BE2C (cell line): ENCODE data around the gene USH1C.

Source experiments
- DNase-seq: peaks from one replicate; pipeline ENCODE4 v3.0.0-alpha.2; 2020
- H3K27me3 ChIP-seq: fragments of 250-450 bp; sonication (Bioruptor Pico); 2 replicates; pipeline ENCODE4 v1.5.1; 2020; ENCODE audit warnings: mild to moderate bottlenecking
- H3K36me3 ChIP-seq: fragments of 250-450 bp; sonication (Bioruptor Pico); 2 replicates; pipeline ENCODE4 v1.5.1; 2020; ENCODE audit warnings: mild to moderate bottlenecking
- H3K4me1 ChIP-seq: fragments of 250-450 bp; sonication (Bioruptor Pico); 2 replicates; pipeline ENCODE4 v1.5.1; 2020
- H3K4me3 ChIP-seq: 2 replicates; pipeline ENCODE4 v1.5.1; 2011; ENCODE audit warnings: low read depth, low read length
- H3K9me3 ChIP-seq: fragments of 250-450 bp; sonication (Bioruptor Pico); 2 replicates; pipeline ENCODE4 v1.5.1; 2020
- TF ChIP-seq, protein P1 (sequence below): IDR thresholded peaks from 2 replicates; pipeline ENCODE4 v1.5.1; 2012; ENCODE audit warnings: mild to moderate bottlenecking, low read depth, low read length

USH1C gene

DNA sequence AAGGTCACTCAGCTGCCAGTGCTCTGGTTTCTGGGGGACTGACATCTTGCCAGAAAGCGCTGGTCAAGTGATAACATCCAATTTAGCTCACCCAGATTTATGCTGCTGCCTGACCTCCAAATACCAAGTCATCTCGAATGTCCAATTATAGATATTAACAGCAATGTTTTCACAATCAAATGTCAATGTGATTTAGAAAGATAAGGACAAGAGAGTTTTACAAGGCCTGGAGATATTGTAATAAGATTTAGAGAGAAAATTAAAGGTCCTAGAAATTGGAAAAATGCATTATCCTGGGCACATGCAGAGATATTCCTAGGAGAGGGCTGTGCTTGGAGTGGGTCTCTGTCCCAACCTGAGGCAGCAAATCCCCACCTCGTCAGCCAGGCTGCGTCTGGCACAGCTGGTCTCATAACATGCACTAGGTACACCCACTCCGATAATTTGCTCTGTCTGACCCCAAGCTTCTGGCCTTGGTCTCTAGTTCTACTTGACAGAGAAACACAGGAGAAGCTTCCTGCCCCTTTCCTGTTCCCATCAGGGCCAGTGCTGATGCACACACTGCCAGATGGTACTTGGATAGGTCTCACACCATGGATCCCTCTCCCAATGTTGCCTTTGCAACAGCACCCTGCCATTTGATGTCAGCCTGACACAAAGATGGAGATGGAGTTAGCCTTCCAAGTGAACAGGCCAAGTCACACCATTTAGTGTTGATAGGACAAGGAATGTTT lies 28.6 kb downstream of the USH1C start:
- no peaks in the 10 kb centered on the region for H3K27me3 ChIP-seq

DNA sequence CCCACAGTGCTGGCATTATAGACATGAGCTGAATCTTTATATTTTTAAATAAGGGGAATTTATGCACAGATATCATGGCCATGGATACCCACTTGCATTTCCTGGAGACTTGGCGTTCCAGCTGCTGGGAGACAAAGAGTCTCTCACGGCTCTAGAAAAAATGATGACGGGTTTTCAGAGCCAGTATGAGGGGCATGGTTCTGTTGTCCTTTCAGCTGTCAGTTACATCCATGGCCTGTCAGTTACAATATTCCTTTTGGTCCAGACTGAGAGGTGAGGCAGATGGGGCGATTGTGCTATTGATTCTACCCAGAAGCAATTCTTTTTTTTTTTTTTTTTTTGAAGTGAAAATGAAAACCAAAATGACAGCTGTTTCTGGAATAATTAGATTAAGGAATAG lies 29.7 kb downstream of the USH1C start:
- TF ChIP-seq, protein P1, sequence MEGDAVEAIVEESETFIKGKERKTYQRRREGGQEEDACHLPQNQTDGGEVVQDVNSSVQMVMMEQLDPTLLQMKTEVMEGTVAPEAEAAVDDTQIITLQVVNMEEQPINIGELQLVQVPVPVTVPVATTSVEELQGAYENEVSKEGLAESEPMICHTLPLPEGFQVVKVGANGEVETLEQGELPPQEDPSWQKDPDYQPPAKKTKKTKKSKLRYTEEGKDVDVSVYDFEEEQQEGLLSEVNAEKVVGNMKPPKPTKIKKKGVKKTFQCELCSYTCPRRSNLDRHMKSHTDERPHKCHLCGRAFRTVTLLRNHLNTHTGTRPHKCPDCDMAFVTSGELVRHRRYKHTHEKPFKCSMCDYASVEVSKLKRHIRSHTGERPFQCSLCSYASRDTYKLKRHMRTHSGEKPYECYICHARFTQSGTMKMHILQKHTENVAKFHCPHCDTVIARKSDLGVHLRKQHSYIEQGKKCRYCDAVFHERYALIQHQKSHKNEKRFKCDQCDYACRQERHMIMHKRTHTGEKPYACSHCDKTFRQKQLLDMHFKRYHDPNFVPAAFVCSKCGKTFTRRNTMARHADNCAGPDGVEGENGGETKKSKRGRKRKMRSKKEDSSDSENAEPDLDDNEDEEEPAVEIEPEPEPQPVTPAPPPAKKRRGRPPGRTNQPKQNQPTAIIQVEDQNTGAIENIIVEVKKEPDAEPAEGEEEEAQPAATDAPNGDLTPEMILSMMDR, result no peak
- DNase-seq, result no peak
- no peaks in the 10 kb centered on the region for H3K27me3 ChIP-seq
- H3K36me3 ChIP-seq, result no peaks in the 10 kb centered on the region
- H3K4me1 ChIP-seq, result no peaks in the 10 kb centered on the region
- no peak overlapping the region for H3K4me3 ChIP-seq
- H3K9me3 ChIP-seq, result no peaks in the 10 kb centered on the region

More for the DNA sequence above, 28.6 kb downstream of the USH1C start:
- no peaks in the 10 kb centered on the region for H3K36me3 ChIP-seq
- H3K9me3 ChIP-seq, result no peaks in the 10 kb centered on the region
- DNase-seq, result peak; percentile 20
- TF ChIP-seq, protein P1, result no peak
- no peak overlapping the region for H3K4me3 ChIP-seq
- no peaks in the 10 kb centered on the region for H3K4me1 ChIP-seq

DNA sequence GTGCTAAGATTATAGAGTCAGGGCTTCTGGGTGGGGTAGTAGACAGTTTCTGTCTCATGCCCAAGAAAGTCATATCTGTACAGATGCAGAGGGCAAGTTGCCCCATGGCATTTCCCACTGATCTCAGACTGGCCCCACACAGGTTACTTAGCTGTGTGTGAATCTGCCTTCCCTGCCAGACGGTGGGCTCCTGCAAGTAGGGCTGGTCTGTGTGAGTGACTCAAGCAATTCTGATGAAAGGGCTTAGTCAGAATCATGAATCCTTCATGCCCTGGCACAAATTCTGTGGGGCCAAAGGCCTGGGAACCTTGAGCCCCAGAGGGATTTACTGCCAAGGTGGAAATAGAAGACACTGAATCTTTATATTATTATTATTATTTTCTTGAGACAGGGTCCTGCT lies 30.4 kb downstream of the USH1C start:
- Histone ChIP-seq H3K4me3 (no peak overlapping the region), H3K4me1 (no peaks in the 10 kb centered on the region), H3K36me3 (no peaks in the 10 kb centered on the region), H3K9me3 (no peaks in the 10 kb centered on the region), H3K27me3 (no peaks in the 10 kb centered on the region)
- TF ChIP-seq, protein P1, result no peak
- DNase-seq, result no peak

DNA sequence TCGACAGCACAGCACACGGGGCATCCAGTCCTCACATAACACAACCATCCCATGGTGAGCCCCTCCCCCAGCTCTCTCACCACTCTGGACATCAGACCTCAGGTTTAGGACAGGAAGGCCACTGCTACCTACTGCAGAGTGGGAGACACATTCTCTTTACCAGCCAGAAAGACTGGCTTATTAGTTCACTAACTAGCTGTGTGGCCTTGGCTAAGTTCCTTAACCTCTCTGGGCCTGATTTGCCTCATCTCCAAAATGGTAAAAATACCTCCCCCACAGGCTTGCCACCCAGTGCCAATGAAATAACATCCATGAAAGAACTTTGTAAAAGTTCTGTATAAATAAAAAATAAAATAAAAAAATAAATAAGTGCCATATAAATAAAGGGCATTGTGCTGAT lies 32.1 kb downstream of the USH1C start:
- DNase-seq, result no peak
- H3K27me3 ChIP-seq, result no peaks in the 10 kb centered on the region
- no peaks in the 10 kb centered on the region for H3K4me1 ChIP-seq
- H3K9me3 ChIP-seq, result no peaks in the 10 kb centered on the region
- no peaks in the 10 kb centered on the region for H3K36me3 ChIP-seq
- TF ChIP-seq, protein P1, result no peak
- no peak overlapping the region for H3K4me3 ChIP-seq

DNA sequence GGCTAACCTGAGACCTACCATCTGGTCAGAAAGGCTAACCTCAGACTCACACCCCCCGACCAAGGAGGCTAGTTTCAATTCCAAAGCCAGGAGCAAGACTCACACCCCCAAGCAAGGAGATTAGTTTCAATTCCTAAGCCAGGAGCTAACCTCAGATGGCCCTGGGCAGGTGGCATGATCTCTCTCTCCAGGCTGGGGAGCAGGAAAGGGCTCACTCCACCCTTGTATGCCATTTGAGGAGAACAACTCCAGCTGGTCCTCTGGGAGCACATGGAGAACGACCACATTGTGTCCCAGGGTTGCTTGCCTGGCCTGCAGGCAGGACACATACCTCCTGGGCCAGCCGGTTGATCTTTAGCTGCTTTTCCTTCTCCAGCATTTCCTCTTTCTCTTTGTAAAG lies 32.6 kb downstream of the USH1C start:
- no peaks in the 10 kb centered on the region for H3K4me1 ChIP-seq
- no peak for DNase-seq
- TF ChIP-seq, protein P1, result no peak

DNA sequence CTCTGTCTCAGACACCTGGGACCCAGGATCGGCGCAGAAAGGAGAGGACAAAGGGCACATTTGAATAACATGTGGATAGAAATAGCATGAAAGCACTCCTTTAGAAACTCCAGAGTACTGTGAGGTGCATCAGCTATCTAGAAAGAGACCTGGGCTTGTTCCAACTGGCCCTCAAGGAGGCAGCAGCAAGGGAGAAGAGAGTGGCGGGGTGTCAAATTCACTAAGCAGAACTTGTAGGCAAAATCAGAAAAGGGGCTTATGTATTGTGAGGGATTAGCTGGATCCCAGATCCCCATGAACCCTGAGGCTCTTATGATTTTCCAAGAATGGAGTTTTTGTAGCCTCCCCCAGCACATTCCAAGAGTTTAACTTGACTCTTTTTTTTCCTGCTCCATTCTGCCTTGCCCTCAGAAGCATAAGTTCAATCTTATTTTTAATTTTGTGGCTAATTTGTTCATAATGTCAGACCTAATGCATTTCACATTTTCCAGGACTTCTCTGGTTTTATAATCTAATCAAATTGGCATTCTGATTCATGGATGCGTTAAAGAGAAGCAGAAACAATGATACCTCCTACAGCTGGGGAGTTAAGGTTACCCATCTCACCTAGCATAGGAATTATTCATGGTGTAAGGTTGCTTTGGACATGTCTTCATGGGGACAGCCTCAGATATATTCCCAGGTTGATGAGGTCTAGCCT lies 33.6 kb downstream of the USH1C start:
- H3K9me3 ChIP-seq, result no peaks in the 10 kb centered on the region
- TF ChIP-seq, protein P1, result no peak
- no peak for DNase-seq

More for the DNA sequence above, 32.6 kb downstream of the USH1C start:
- H3K27me3 ChIP-seq, result no peaks in the 10 kb centered on the region
- H3K4me3 ChIP-seq, result no peak overlapping the region
- H3K9me3 ChIP-seq, result no peaks in the 10 kb centered on the region
- no peaks in the 10 kb centered on the region for H3K36me3 ChIP-seq

More for the DNA sequence above, 33.6 kb downstream of the USH1C start:
- no peaks in the 10 kb centered on the region for H3K36me3 ChIP-seq
- H3K27me3 ChIP-seq, result no peaks in the 10 kb centered on the region
- H3K4me1 ChIP-seq, result no peaks in the 10 kb centered on the region
- no peak overlapping the region for H3K4me3 ChIP-seq
